ENCODE measurements around the gene TINAGL1.
A peak's percentile ranks its signal among the peaks of the same experiment; 100 is the strongest.

The TINAGL1 gene

DNA sequence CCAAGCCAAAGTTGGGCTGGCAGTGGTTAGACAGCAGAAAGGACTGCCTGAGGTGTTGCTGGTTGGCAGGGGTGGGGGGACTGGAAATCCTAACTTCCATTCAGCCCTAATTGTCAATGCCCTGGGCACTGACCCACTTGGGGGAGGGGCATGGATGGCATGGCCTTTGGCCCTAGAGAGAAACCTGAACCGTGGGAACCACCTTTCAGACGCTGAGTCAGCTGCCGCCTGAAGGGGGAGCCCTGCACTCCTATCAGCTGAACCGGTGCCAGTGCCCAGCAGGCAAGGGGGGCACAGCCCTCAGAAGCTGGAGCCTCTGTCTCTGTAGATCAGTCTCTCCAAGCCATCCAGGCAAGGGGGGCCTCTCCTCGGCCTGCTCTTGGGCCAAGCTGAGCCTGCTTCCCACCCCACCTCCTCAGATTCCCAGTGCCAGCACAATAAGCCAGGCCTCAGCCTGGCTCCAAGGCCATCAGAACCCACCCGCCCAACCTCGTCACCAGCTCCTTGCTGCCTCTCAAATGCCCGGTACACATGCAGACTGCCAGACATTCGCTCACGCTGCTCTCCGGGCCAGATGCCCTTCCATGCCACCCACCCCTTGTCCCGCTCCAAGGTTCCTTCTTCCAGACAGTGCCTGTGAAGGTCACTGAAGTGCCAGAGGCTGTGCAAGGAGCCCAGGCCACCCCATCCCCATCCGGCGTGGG, 11.6 kb downstream of the TINAGL1 start:
- Histone ChIP-seq H3K4me3 (ENCODE audit: low read depth, low read length) (no peak overlapping the region), H3K27me3 (replicated peaks) (no peaks in the 10 kb centered on the region), H3K36me3 (replicated peaks) (peaks cover 8% of the 10 kb centered on the region), H3K27ac (no peak overlapping the region)
- in situ Hi-C loops (cut with HindIII; ENCODE audit: low pct_ligation_motif_present, low sequenced_read_pairs) = no loop called here
- TF ChIP-seq, protein P1, sequence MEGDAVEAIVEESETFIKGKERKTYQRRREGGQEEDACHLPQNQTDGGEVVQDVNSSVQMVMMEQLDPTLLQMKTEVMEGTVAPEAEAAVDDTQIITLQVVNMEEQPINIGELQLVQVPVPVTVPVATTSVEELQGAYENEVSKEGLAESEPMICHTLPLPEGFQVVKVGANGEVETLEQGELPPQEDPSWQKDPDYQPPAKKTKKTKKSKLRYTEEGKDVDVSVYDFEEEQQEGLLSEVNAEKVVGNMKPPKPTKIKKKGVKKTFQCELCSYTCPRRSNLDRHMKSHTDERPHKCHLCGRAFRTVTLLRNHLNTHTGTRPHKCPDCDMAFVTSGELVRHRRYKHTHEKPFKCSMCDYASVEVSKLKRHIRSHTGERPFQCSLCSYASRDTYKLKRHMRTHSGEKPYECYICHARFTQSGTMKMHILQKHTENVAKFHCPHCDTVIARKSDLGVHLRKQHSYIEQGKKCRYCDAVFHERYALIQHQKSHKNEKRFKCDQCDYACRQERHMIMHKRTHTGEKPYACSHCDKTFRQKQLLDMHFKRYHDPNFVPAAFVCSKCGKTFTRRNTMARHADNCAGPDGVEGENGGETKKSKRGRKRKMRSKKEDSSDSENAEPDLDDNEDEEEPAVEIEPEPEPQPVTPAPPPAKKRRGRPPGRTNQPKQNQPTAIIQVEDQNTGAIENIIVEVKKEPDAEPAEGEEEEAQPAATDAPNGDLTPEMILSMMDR (IDR thresholded peaks at IDR 0.05; ENCODE audit: low read depth, low read length, missing control alignments) = peak; percentile 81
- no peak for DNase-seq

DNA sequence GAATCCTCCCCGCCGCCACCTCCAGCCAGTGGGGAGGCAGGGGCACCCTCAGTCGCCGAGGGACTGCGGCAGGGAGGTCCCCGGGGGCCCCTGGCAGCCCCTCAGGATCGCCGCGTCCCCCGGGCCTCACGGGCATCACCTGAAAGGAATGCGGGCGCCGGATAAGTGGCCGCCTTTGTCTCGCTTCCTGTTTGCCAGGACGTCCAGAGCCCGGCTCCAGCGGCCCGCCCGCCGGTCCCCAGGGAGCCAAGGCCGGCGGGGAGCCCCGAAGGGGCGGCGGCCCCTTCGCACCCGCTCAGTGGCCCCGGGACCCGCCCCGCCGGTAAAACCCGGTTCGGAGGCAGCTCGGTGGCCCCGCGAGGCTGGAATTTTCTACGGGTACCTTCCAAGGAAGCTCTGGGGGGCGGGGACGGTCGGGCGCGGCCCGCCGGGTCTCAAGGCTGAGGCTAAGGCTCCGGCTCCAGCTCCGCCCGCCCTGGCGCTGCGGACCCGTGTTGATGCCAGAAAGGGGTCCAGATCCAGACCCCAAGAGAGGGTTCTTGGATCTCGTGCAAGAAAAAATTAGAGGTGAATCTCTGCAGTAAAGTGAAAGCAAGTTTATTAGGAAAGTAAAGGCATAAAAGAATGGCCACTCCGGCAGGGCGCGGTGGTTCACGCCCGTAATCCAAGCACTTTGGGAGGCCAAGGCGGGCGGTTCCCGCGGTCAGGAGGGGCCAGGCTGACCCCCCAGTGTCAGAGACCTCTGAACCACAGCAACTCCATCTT, 12.6 kb downstream of the TINAGL1 start:
- TF ChIP-seq, protein P1 (IDR thresholded peaks at IDR 0.05; ENCODE audit: low read depth, low read length, missing control alignments) = no peak
- no peaks in the 10 kb centered on the region for H3K27me3 ChIP-seq (replicated peaks)
- H3K27ac ChIP-seq = no peak overlapping the region
- no peak for DNase-seq
- in situ Hi-C loops (cut with HindIII; ENCODE audit: low pct_ligation_motif_present, low sequenced_read_pairs) = no loop called here
- H3K4me3 ChIP-seq (ENCODE audit: low read depth, low read length) = peak overlapping the region; percentile 29
- H3K36me3 ChIP-seq (replicated peaks) = peaks cover 4% of the 10 kb centered on the region

DNA sequence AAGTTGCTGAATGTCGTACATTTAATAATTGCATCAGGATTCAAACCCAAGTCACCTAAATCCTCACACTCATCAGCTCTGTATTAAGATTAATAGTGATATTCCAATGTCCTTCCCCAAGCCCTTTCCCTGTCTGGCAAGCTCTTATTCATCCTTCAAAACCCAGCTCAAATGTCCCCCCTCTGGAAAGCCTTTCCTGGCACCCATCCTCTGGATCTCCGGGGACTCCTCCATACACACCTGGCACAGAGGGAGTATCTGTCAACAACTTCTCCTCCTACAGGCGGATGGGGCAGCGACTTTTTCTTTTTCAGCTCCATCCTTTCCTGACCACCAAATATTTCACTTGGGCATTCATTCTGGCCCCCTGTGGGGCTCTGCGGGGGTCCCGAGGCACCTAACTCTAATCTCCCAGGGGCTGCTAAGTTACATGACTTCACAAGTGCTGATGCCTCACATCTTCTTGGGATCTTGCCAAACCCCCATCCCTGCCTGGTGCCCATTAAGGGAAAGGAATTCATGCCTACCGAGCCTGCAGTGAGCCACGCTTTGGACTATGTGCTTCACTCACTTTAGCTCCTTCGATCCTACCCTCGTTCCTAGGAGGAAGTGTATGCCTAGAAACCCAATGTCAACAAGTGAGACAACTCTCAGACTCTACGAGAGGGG, 15.2 kb downstream of the TINAGL1 start:
- Histone ChIP-seq H3K27me3 (replicated peaks) (no peaks in the 10 kb centered on the region), H3K4me3 (ENCODE audit: low read depth, low read length) (no peak overlapping the region), H3K27ac (no peak overlapping the region), H3K36me3 (replicated peaks) (no peaks in the 10 kb centered on the region)
- TF ChIP-seq, protein P1 (IDR thresholded peaks at IDR 0.05; ENCODE audit: low read depth, low read length, missing control alignments) = no peak
- DNase-seq = no peak
- in situ Hi-C loops (cut with HindIII; ENCODE audit: low pct_ligation_motif_present, low sequenced_read_pairs) = no loop called here

DNA sequence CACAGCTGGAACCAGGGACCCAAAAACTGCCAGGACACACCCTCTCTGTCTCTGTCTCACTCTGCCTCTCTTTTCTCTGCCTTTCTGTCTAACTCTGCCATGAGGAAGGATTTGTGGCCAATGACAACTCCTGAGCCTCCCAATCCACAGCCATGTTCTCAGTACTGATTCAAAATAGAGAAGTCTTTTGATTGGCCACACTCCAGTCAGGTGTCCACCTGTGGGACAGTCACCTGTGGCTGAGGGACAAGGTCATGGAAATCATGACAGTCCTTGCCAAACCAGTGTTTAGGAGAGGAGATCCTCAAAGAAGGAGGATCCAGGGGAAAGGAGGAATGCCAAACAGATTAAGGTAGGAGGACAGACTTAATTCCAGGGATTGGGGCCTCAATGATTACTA, 15.8 kb downstream of the TINAGL1 start:
- in situ Hi-C loops (cut with HindIII; ENCODE audit: low pct_ligation_motif_present, low sequenced_read_pairs) = no loop called here
- DNase-seq = no peak

DNA sequence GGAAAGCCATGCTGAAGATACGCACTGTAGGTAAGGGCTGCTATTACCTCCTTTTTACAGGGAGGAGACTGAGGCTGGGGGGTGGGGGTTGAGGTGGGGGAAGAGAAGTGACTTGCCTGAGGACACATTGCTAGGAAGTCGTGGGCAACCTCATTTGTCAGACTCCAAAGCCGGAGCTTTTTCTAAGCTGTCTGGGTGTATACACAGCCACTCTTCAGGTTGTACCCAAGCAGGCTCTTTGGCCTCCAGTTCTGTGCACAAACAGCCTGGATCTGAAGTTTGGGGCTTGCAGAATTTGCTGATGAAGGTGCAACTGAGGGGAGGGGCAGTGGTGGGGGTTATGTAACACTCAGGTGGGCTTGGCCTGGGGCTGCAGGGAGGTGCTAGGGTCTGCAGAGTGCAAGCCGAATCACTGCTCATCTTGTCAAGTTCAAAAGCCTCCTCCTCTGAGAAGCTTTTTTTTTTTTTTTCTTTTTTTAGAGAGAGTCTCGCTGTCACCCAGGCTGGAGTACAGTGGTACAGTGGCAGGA, 16.9 kb downstream of the TINAGL1 start:
- Histone ChIP-seq H3K4me3 (ENCODE audit: low read depth, low read length) (no peak overlapping the region), H3K27me3 (replicated peaks) (no peaks in the 10 kb centered on the region), H3K27ac (no peak overlapping the region), H3K36me3 (replicated peaks) (no peaks in the 10 kb centered on the region)
- TF ChIP-seq, protein P1 (IDR thresholded peaks at IDR 0.05; ENCODE audit: low read depth, low read length, missing control alignments) = no peak
- no peak for DNase-seq
- in situ Hi-C loops (cut with HindIII; ENCODE audit: low pct_ligation_motif_present, low sequenced_read_pairs) = no loop called here

More for the DNA sequence above, 15.8 kb downstream of the TINAGL1 start:
- Histone ChIP-seq H3K27me3 (replicated peaks) (no peaks in the 10 kb centered on the region), H3K27ac (no peak overlapping the region), H3K4me3 (ENCODE audit: low read depth, low read length) (no peak overlapping the region), H3K36me3 (replicated peaks) (no peaks in the 10 kb centered on the region)
- TF ChIP-seq, protein P1 (IDR thresholded peaks at IDR 0.05; ENCODE audit: low read depth, low read length, missing control alignments) = no peak

Data from brain microvascular endothelial cell (primary cell).